SU-DHL-6 (cell line): Measurements from ENCODE around the gene RUBCNL.

Experiments used
- H2AFZ ChIP-seq: fragments of 200-600 bp; sonication (generic); 2 replicates; pipeline ENCODE4 v1.6.1; 2014; ENCODE audit warnings: low read depth, mild to moderate bottlenecking, moderate library complexity, mixed read lengths, antibody characterized with exemption, low read length; ENCODE audit not compliant: severe bottlenecking
- H3F3A ChIP-seq: fragments of 200-600 bp; shearing (Covaris generic); 2 replicates; pipeline ENCODE4 v1.6.0; 2016; ENCODE audit warnings: antibody characterized with exemption, mild to moderate bottlenecking; ENCODE audit not compliant: insufficient read depth
- H3K27ac ChIP-seq: fragments of 200-600 bp; sonication (generic); 2 replicates; pipeline ENCODE4 v1.5.1; 2016; ENCODE audit warnings: low read depth, mild to moderate bottlenecking, low read length, moderate library complexity, mixed read lengths
- H3K27me3 ChIP-seq: fragments of 200-600 bp; sonication (generic), shearing (Covaris generic); 2 replicates; pipeline ENCODE4 v1.6.0; 2014; ENCODE audit warnings: mild to moderate bottlenecking, low read length
- H3K36me3 ChIP-seq: fragments of 200-600 bp; sonication (generic); 2 replicates; pipeline ENCODE4 v1.6.1; 2014; ENCODE audit warnings: mild to moderate bottlenecking, low read length, mixed read lengths
- H3K4me2 ChIP-seq: fragments of 300-600, 200-600 bp; shearing (Covaris generic), sonication (generic); 2 replicates; pipeline ENCODE4 v1.6.0; 2014; ENCODE audit warnings: low read length, low read depth, mild to moderate bottlenecking; ENCODE audit not compliant: poor library complexity, severe bottlenecking
- H3K4me3 ChIP-seq: fragments of 200-600 bp; sonication (generic); 2 replicates; pipeline ENCODE4 v1.5.1; 2014; ENCODE audit warnings: antibody characterized with exemption, low read length, mild to moderate bottlenecking, mixed read lengths; ENCODE audit not compliant: insufficient read depth, poor library complexity, severe bottlenecking
- H3K79me2 ChIP-seq: fragments of 200-600 bp; sonication (generic); 2 replicates; pipeline ENCODE4 v1.6.1; 2014; ENCODE audit warnings: mild to moderate bottlenecking, low read length, moderate library complexity; ENCODE audit not compliant: insufficient read depth
- H3K9ac ChIP-seq: fragments of 200-600 bp; sonication (generic); 2 replicates; pipeline ENCODE4 v1.7.0; 2014; ENCODE audit warnings: mild to moderate bottlenecking, low read length
- H3K9me2 ChIP-seq: fragments of 200-600 bp; sonication (generic); replicated peaks from 2 replicates; pipeline ENCODE4 v1.6.1; 2014; ENCODE audit warnings: low read length; ENCODE audit not compliant: insufficient read depth
- H3K9me3 ChIP-seq: fragments of 200-600 bp; sonication (generic); 2 replicates; pipeline ENCODE4 v1.6.1; 2014; ENCODE audit warnings: low read length, mixed read lengths; ENCODE audit not compliant: insufficient read depth
- H4K20me1 ChIP-seq: fragments of 200-600 bp; sonication (generic); 2 replicates; pipeline ENCODE4 v1.6.1; 2014; ENCODE audit warnings: low read depth, mild to moderate bottlenecking, antibody characterized with exemption, low read length, moderate library complexity, mixed read lengths
- CTCF ChIP-seq: fragments of 200-600 bp; sonication (generic); IDR thresholded peaks from one replicate; pipeline ENCODE4 v1.5.1; 2017; ENCODE audit warnings: antibody characterized with exemption, mild to moderate bottlenecking, low read length, moderate library complexity; ENCODE audit not compliant: insufficient read depth, poor library complexity, severe bottlenecking
- EZH2phosphoT487 ChIP-seq: fragments of 200-600 bp; sonication (generic), shearing (Covaris generic); conservative IDR thresholded peaks from 2 replicates; pipeline ENCODE4 v1.6.1; 2018; ENCODE audit warnings: mild to moderate bottlenecking, antibody characterized with exemption, low read length, moderate library complexity, mixed read lengths

The RUBCNL gene

GRCh38 chr13:46388846-46389245, 1.8 kb upstream of the RUBCNL start:
- H3K27ac ChIP-seq = peak overlapping the region; percentile 88
- H3F3A ChIP-seq = peaks cover 42% of the 10 kb centered on the region
- no peak for TF ChIP-seq EZH2phosphoT487
- TF ChIP-seq CTCF = no peak
- no peaks in the 10 kb centered on the region for H3K9me2 ChIP-seq
- H4K20me1 ChIP-seq = no peaks in the 10 kb centered on the region
- peaks cover 41% of the 10 kb centered on the region for H3K79me2 ChIP-seq
- no peaks in the 10 kb centered on the region for H3K27me3 ChIP-seq
- peak overlapping the region; percentile 83 for H3K9ac ChIP-seq
- peak overlapping the region; percentile 83 for H3K4me3 ChIP-seq
- H3K9me3 ChIP-seq = no peaks in the 10 kb centered on the region
- no peaks in the 10 kb centered on the region for H3K36me3 ChIP-seq
- no peak overlapping the region for H2AFZ ChIP-seq
- peak overlapping the region; percentile 94 for H3K4me2 ChIP-seq

GRCh38 chr13:46388308-46388707, 1.3 kb upstream of the RUBCNL start:
- Histone ChIP-seq H3K27ac (peak overlapping the region; percentile 88), H3K36me3 (no peaks in the 10 kb centered on the region), H3K4me3 (peak overlapping the region; percentile 83), H3K9me2 (no peaks in the 10 kb centered on the region), H3K27me3 (no peaks in the 10 kb centered on the region), H4K20me1 (no peaks in the 10 kb centered on the region), H2AFZ (no peak overlapping the region), H3K9me3 (no peaks in the 10 kb centered on the region), H3K4me2 (peak overlapping the region; percentile 94), H3K9ac (peak overlapping the region; percentile 83), H3K79me2 (peaks cover 46% of the 10 kb centered on the region), H3F3A (peaks cover 45% of the 10 kb centered on the region)
- no peak for TF ChIP-seq EZH2phosphoT487
- TF ChIP-seq CTCF = no peak

GRCh38 chr13:46386392-46387063, 524 bp downstream of the RUBCNL start:
- no peak overlapping the region for H2AFZ ChIP-seq

More at GRCh38 chr13:46386392-46387063, 524 bp downstream of the RUBCNL start:
- Histone ChIP-seq H3F3A (peaks cover 60% of the 10 kb centered on the region), H3K27me3 (no peaks in the 10 kb centered on the region), H4K20me1 (no peaks in the 10 kb centered on the region), H3K36me3 (no peaks in the 10 kb centered on the region), H3K27ac (peak overlapping the region; percentile 87), H3K4me3 (peak overlapping the region; percentile 83), H3K9me2 (no peaks in the 10 kb centered on the region), H3K4me2 (peak overlapping the region; percentile 94), H3K9me3 (no peaks in the 10 kb centered on the region), H3K79me2 (peaks cover 63% of the 10 kb centered on the region), H3K9ac (peak overlapping the region; percentile 83)
- no peak for TF ChIP-seq CTCF
- no peak for TF ChIP-seq EZH2phosphoT487
